Measurements from ENCODE around the gene RAPGEF6. TPM values are rescaled to one million over a fixed set of nuclear protein-coding genes. Genes with fewer than 3 reads are reported as not detected.

Gene RAPGEF6
- total and polyA plus RNA-seq, 9 of the 15 experiments (the other 6 are each of a cell fraction or from before 2014, with no cell fraction given), result 2.7 to 23.4 (median 12.7) TPM

DNA sequence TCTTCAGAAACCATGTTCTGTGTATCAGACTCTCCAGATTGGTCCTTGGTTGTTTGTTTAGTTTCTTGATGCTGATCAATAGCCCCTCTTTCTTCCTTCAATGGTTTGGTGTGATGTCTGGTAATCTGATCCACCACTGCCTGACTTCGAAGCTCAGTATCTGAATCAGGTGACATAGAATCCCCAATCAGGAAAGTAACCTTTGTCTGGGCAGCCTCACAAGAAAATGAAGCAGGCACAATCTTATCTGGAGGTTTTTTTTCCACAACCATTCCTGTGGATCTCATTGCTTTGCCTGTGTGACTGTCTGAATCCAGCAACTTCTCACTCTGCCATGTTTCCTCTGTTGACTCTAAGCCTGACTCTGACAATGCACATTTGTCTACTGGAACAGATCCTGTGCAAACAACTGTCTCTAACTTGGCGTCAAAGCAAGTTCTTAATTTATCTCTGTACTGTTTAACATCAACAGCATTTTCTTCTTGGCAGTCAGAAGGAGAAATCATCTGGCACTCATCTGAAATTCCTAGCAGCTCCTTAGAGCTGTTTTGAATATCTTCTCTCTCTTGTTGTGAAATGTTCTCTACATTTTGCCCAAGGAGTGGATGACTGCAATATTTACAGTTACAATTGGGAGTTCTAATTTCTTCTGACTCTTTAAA lies 37.1 kb upstream of the RAPGEF6 start (continued):
- TF ChIP-seq, protein P1, sequence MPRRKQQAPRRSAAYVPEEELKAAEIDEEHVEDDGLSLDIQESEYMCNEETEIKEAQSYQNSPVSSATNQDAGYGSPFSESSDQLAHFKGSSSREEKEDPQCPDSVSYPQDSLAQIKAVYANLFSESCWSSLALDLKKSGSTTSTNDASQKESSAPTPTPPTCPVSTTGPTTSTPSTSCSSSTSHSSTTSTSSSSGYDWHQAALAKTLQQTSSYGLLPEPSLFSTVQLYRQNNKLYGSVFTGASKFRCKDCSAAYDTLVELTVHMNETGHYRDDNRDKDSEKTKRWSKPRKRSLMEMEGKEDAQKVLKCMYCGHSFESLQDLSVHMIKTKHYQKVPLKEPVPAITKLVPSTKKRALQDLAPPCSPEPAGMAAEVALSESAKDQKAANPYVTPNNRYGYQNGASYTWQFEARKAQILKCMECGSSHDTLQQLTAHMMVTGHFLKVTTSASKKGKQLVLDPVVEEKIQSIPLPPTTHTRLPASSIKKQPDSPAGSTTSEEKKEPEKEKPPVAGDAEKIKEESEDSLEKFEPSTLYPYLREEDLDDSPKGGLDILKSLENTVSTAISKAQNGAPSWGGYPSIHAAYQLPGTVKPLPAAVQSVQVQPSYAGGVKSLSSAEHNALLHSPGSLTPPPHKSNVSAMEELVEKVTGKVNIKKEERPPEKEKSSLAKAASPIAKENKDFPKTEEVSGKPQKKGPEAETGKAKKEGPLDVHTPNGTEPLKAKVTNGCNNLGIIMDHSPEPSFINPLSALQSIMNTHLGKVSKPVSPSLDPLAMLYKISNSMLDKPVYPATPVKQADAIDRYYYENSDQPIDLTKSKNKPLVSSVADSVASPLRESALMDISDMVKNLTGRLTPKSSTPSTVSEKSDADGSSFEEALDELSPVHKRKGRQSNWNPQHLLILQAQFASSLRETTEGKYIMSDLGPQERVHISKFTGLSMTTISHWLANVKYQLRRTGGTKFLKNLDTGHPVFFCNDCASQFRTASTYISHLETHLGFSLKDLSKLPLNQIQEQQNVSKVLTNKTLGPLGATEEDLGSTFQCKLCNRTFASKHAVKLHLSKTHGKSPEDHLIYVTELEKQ (CRISPR knock-in tag; IDR thresholded peaks at IDR 0.05), result no peak
- TF ChIP-seq ZNF140 (CRISPR knock-in tag; IDR thresholded peaks at IDR 0.05) (no peak), ZBTB2 (IDR thresholded peaks at IDR 0.05) (no peak), NFIX (CRISPR knock-in tag; IDR thresholded peaks at IDR 0.05; ENCODE audit: low read depth) (no peak), ZZZ3 (IDR thresholded peaks at IDR 0.05) (no peak), ZNF449 (CRISPR knock-in tag; IDR thresholded peaks at IDR 0.05) (no peak), CEBPG (CRISPR knock-in tag; IDR thresholded peaks at IDR 0.05) (no peak), CEBPG (tag; conservative IDR thresholded peaks at IDR 0.05 in 1 of 2, IDR thresholded peaks at IDR 0.05 in 1 of 2) (peak in 1 of 2 experiments; percentile 41; a peak in 1 of 4 replicates)
- TF ChIP-seq, protein P2, sequence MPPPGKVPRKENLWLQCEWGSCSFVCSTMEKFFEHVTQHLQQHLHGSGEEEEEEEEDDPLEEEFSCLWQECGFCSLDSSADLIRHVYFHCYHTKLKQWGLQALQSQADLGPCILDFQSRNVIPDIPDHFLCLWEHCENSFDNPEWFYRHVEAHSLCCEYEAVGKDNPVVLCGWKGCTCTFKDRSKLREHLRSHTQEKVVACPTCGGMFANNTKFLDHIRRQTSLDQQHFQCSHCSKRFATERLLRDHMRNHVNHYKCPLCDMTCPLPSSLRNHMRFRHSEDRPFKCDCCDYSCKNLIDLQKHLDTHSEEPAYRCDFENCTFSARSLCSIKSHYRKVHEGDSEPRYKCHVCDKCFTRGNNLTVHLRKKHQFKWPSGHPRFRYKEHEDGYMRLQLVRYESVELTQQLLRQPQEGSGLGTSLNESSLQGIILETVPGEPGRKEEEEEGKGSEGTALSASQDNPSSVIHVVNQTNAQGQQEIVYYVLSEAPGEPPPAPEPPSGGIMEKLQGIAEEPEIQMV (tag; conservative IDR thresholded peaks at IDR 0.05; ENCODE audit: low read depth), result no peak
- TF ChIP-seq, protein P3, sequence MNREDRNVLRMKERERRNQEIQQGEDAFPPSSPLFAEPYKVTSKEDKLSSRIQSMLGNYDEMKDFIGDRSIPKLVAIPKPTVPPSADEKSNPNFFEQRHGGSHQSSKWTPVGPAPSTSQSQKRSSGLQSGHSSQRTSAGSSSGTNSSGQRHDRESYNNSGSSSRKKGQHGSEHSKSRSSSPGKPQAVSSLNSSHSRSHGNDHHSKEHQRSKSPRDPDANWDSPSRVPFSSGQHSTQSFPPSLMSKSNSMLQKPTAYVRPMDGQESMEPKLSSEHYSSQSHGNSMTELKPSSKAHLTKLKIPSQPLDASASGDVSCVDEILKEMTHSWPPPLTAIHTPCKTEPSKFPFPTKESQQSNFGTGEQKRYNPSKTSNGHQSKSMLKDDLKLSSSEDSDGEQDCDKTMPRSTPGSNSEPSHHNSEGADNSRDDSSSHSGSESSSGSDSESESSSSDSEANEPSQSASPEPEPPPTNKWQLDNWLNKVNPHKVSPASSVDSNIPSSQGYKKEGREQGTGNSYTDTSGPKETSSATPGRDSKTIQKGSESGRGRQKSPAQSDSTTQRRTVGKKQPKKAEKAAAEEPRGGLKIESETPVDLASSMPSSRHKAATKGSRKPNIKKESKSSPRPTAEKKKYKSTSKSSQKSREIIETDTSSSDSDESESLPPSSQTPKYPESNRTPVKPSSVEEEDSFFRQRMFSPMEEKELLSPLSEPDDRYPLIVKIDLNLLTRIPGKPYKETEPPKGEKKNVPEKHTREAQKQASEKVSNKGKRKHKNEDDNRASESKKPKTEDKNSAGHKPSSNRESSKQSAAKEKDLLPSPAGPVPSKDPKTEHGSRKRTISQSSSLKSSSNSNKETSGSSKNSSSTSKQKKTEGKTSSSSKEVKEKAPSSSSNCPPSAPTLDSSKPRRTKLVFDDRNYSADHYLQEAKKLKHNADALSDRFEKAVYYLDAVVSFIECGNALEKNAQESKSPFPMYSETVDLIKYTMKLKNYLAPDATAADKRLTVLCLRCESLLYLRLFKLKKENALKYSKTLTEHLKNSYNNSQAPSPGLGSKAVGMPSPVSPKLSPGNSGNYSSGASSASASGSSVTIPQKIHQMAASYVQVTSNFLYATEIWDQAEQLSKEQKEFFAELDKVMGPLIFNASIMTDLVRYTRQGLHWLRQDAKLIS (CRISPR knock-in tag; IDR thresholded peaks at IDR 0.05), result no peak
- TF ChIP-seq, protein P4, sequence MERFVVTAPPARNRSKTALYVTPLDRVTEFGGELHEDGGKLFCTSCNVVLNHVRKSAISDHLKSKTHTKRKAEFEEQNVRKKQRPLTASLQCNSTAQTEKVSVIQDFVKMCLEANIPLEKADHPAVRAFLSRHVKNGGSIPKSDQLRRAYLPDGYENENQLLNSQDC (CRISPR knock-in tag; IDR thresholded peaks at IDR 0.05), result no peak
- TF ChIP-seq, protein P5, sequence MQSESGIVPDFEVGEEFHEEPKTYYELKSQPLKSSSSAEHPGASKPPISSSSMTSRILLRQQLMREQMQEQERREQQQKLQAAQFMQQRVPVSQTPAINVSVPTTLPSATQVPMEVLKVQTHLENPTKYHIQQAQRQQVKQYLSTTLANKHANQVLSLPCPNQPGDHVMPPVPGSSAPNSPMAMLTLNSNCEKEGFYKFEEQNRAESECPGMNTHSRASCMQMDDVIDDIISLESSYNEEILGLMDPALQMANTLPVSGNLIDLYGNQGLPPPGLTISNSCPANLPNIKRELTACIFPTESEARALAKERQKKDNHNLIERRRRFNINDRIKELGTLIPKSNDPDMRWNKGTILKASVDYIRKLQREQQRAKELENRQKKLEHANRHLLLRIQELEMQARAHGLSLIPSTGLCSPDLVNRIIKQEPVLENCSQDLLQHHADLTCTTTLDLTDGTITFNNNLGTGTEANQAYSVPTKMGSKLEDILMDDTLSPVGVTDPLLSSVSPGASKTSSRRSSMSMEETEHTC (IDR thresholded peaks at IDR 0.05), result no peak

Data from K562 (cell line).